Measurements from ENCODE around the gene FES. TPM values are rescaled to one million over a fixed set of nuclear protein-coding genes. Genes with fewer than 3 reads are reported as not detected.

Gene FES
- total and polyA plus RNA-seq, 7 donors: 4.2 to 8.1 (median 7.1) TPM

GRCh38 chr15:90886291-90886614 lies 1.9 kb downstream of the FES start:
- 26 to 36% (median 30%) methylated on average over 5 of the region's 5 CpGs for WGBS, 3 donors
- no peak for TF ChIP-seq CTCF (IDR thresholded peaks at IDR 0.05)
- no peak overlapping the region for H3K27ac ChIP-seq

GRCh38 chr15:90887037-90887481 lies 2.8 kb downstream of the FES start:
- peaks cover 0 to 31% of the 10 kb centered on the region in 2 donors for H3K36me3 ChIP-seq (ENCODE audit: insufficient read depth in 1 of 2, low read depth in 1 of 2)
- intact Hi-C loops (cut with DNase I): loop anchor here (2.0 to 5.0 kb wide), 2 partner anchors 190 to 238 kb away; no protein-coding TSS in a partner anchor
- H3K4me1 ChIP-seq: peaks cover 12% of the 10 kb centered on the region
- no peak overlapping the region for H3K4me3 ChIP-seq
- TF ChIP-seq CTCF (IDR thresholded peaks at IDR 0.05): no peak
- no peaks in the 10 kb centered on the region for H3K9me3 ChIP-seq
- no peak overlapping the region for H3K27ac ChIP-seq
- no peaks in the 10 kb centered on the region for H3K27me3 ChIP-seq (ENCODE audit: insufficient read depth in 3 of 3, low read length in 2 of 3)
- DNase-seq (no peak), ATAC-seq (no peak)
- WGBS, 3 donors: 86 to 89% (median 87%) methylated on average over 13 of the region's 13 CpGs

More at GRCh38 chr15:90886291-90886614, 1.9 kb downstream of the FES start:
- Histone ChIP-seq H3K4me1 (peaks cover 12% of the 10 kb centered on the region), H3K27me3 (ENCODE audit: insufficient read depth in 3 of 3, low read length in 2 of 3) (no peaks in the 10 kb centered on the region), H3K9me3 (no peaks in the 10 kb centered on the region), H3K4me3 (no peak overlapping the region), H3K36me3 (ENCODE audit: insufficient read depth in 1 of 2, low read depth in 1 of 2) (peaks cover 0 to 34% of the 10 kb centered on the region in 2 donors)
- intact Hi-C loops (cut with DNase I): loop anchor here (1.0 to 5.0 kb wide), 4 partner anchors 169 to 238 kb away; partner anchors contain the start of gene BLM (in 1 of the 2)
- ATAC-seq: no peak
- no peak for DNase-seq

- WGBS, 3 donors: 86 to 88% (median 87%) methylated on average over 18 of the region's 18 CpGs
- peaks cover 0 to 43% of the 10 kb centered on the region in 2 donors for H3K36me3 ChIP-seq (ENCODE audit: insufficient read depth in 1 of 2, low read depth in 1 of 2)
- intact Hi-C loops (cut with DNase I): loop anchor here in 1 of 2 donors (5.0 kb wide), 1 partner anchor 192 kb away; no protein-coding TSS in a partner anchor
Measured at GRCh38 chr15:90889313-90889730, 5.0 kb downstream of the FES start.

GRCh38 chr15:90889736-90890456 lies 5.6 kb downstream of the FES start:
- WGBS, 3 donors: 86 to 88% (median 86%) methylated on average over 18 to 31 of the region's 31 CpGs
- no peak for TF ChIP-seq CTCF (IDR thresholded peaks at IDR 0.05)
- no peak overlapping the region for H3K4me3 ChIP-seq
- DNase-seq: no peak
- H3K4me1 ChIP-seq: peaks cover 7% of the 10 kb centered on the region
- peaks cover 0 to 49% of the 10 kb centered on the region in 2 donors for H3K36me3 ChIP-seq (ENCODE audit: insufficient read depth in 1 of 2, low read depth in 1 of 2)
- intact Hi-C loops (cut with DNase I): loop anchor here in 1 of 2 donors (5.0 kb wide), 1 partner anchor 193 kb away; no protein-coding TSS in a partner anchor
- no peak for ATAC-seq
- H3K27ac ChIP-seq: no peak overlapping the region
- no peaks in the 10 kb centered on the region for H3K9me3 ChIP-seq
- H3K27me3 ChIP-seq (ENCODE audit: insufficient read depth in 3 of 3, low read length in 2 of 3): no peaks in the 10 kb centered on the region

More at GRCh38 chr15:90889313-90889730, 5.0 kb downstream of the FES start:
- Histone ChIP-seq H3K27ac (no peak overlapping the region), H3K4me1 (peaks cover 7% of the 10 kb centered on the region), H3K4me3 (no peak overlapping the region), H3K27me3 (ENCODE audit: insufficient read depth in 3 of 3, low read length in 2 of 3) (no peaks in the 10 kb centered on the region), H3K9me3 (no peaks in the 10 kb centered on the region)
- no peak for DNase-seq
- ATAC-seq: no peak
- no peak for TF ChIP-seq CTCF (IDR thresholded peaks at IDR 0.05)
